Left ventricle myocardium inferior (tissue), 1 donor: Measurements from ENCODE around the gene LRRN4CL. TPM values are rescaled to one million over a fixed set of nuclear protein-coding genes. Genes with fewer than 3 reads are reported as not detected.

ENCODE experiments used
- DNase-seq: peaks from one replicate; pipeline ENCODE4 v3.0.0-alpha.2; 2020
- H3K27ac ChIP-seq: fragments of 200-600 bp; replicated peaks from 2 replicates; pipeline ENCODE4 v1.8.0; 2021
- H3K27me3 ChIP-seq: fragments of 200-600 bp; 2 replicates; pipeline ENCODE4 v1.8.0; 2021; ENCODE audit warnings: low read depth
- H3K36me3 ChIP-seq: fragments of 200-600 bp; 2 replicates; pipeline ENCODE4 v1.8.0; 2021
- H3K4me1 ChIP-seq: fragments of 200-600 bp; 2 replicates; pipeline ENCODE4 v1.8.0; 2021
- H3K4me3 ChIP-seq: fragments of 200-600 bp; 2 replicates; pipeline ENCODE4 v1.8.0; 2021; ENCODE audit warnings: mild to moderate bottlenecking, moderate library complexity
- H3K9me3 ChIP-seq: fragments of 200-600 bp; replicated peaks from 2 replicates; pipeline ENCODE4 v1.8.0; 2021
- CTCF ChIP-seq: fragments of 200-600 bp; IDR thresholded peaks from 2 replicates; pipeline ENCODE4 v1.8.0; 2021; ENCODE audit warnings: antibody characterized with exemption, mild to moderate bottlenecking, borderline replicate concordance
- intact Hi-C: fragments of 100-400 bp; cut with micrococcal nuclease; formaldehyde crosslinking; loops from one replicate; pipeline ENCODE4 v1.11.0; 2022
- total RNA-seq: library from RNA; stranded (reverse); fragmentation: NEBNext Ultra II Directional; extraction: Animal tissue kit (Norgen Biotek cat#: 25700); gene quantifications from one replicate; pipeline ENCODE4 v1.2.1, GENCODE V29; 2021
- donor health status: DM: no; HTN: yes; CAD: no; lungs with severe emphysema.

Gene LRRN4CL
- total RNA-seq, 1 donor from 2014 or later, result 2.7 TPM

GRCh38 chr11:62671608-62672389 is 17.5 kb downstream of the LRRN4CL start, which contains the start of the genes LBHD1 and UQCC3:
TSS of gene LBHD1 (minus strand) at chr11:62672267. CDS start at chr11:62670031, 2,236 bp downstream.
TSS of gene UQCC3 (plus strand) at chr11:62671673. CDS start at chr11:62671746, 73 bp downstream.
- Histone ChIP-seq H3K9me3 (no peaks in the 10 kb centered on the region), H3K27ac (peak within 1 kb of the TSS; percentile 91), H3K27me3 (no peaks in the 10 kb centered on the region), H3K36me3 (peaks cover 41% of the 10 kb centered on the region), H3K4me3 (peak within 1 kb of the TSS; percentile 81), H3K4me1 (peaks cover 72% of the 10 kb centered on the region)
- peak; percentile 66 for DNase-seq
- no peak for TF ChIP-seq CTCF
- intact Hi-C loops, result no loop called here

GRCh38 chr11:62671236-62671607 is 18.1 kb downstream of the LRRN4CL start:
- intact Hi-C loops, result no loop called here
- no peak for TF ChIP-seq CTCF
- H3K9me3 ChIP-seq, result no peaks in the 10 kb centered on the region
- DNase-seq, result no peak
- H3K4me1 ChIP-seq, result peaks cover 72% of the 10 kb centered on the region
- H3K27me3 ChIP-seq, result no peaks in the 10 kb centered on the region
- peaks cover 36% of the 10 kb centered on the region for H3K36me3 ChIP-seq
- peak overlapping the region; percentile 91 for H3K27ac ChIP-seq
- H3K4me3 ChIP-seq, result peak overlapping the region; percentile 81

GRCh38 chr11:62669420-62670161 is 19.7 kb downstream of the LRRN4CL start:
- Histone ChIP-seq H3K36me3 (peaks cover 19% of the 10 kb centered on the region), H3K4me1 (peaks cover 84% of the 10 kb centered on the region), H3K27me3 (no peaks in the 10 kb centered on the region), H3K9me3 (no peaks in the 10 kb centered on the region), H3K27ac (peak overlapping the region; percentile 91), H3K4me3 (no peak overlapping the region)
- intact Hi-C loops, result no loop called here
- no peak for DNase-seq
- no peak for TF ChIP-seq CTCF

- no peak overlapping the region for H3K4me3 ChIP-seq
- peaks cover 14% of the 10 kb centered on the region for H3K36me3 ChIP-seq
- no peaks in the 10 kb centered on the region for H3K9me3 ChIP-seq
- intact Hi-C loops, result no loop called here
- TF ChIP-seq CTCF, result no peak
- no peaks in the 10 kb centered on the region for H3K27me3 ChIP-seq
- no peak for DNase-seq
- peaks cover 80% of the 10 kb centered on the region for H3K4me1 ChIP-seq
- no peak overlapping the region for H3K27ac ChIP-seq
These were observed 21.9 kb downstream of the LRRN4CL start for GRCh38 chr11:62667460-62667859.

GRCh38 chr11:62666259-62666926 is 22.9 kb downstream of the LRRN4CL start:
- Histone ChIP-seq H3K4me1 (peaks cover 70% of the 10 kb centered on the region), H3K27me3 (no peaks in the 10 kb centered on the region), H3K36me3 (peaks cover 21% of the 10 kb centered on the region), H3K4me3 (peak overlapping the region; percentile 93), H3K9me3 (no peaks in the 10 kb centered on the region), H3K27ac (peak overlapping the region; percentile 95)
- DNase-seq, result no peak
- no peak for TF ChIP-seq CTCF
- intact Hi-C loops, result no loop called here
